Vagina (tissue), 2 donors: ENCODE data around the gene POC5.

ENCODE experiments used
- CTCF ChIP-seq, 3 experiments: fragments of 450-650 bp in 2 of 3; fragments of 200-600 bp in 1 of 3; sonication (generic) in 1 of 3; IDR thresholded peaks; one replicate each; pipeline ENCODE4 v1.5.1; 2017 to 2019; ENCODE audit warnings: antibody characterized with exemption in 3 of 3, mild to moderate bottlenecking in 2 of 3, moderate library complexity in 2 of 3
- POLR2A ChIP-seq, 2 donors: fragments of 450-650 bp; IDR thresholded peaks; one replicate each; pipeline ENCODE4 v1.6.1; 2017; ENCODE audit warnings: antibody characterized with exemption in 2 of 2, mild to moderate bottlenecking in 2 of 2, moderate library complexity in 2 of 2
- POLR2AphosphoS5 ChIP-seq, 2 donors: sonication (generic); formaldehyde crosslinking; IDR thresholded peaks; one replicate each; pipeline ENCODE4 v1.9.0; 2017; ENCODE audit warnings: antibody characterized with exemption in 2 of 2, mild to moderate bottlenecking in 2 of 2, low read depth in 1 of 2; ENCODE audit not compliant: insufficient read depth in 1 of 2

GRCh38 chr5:75632321-75632720 is 84.9 kb downstream of the POC5 start:
- TF ChIP-seq CTCF (IDR thresholded peaks at IDR 0.05), result no peak
- TF ChIP-seq POLR2AphosphoS5 (IDR thresholded peaks at IDR 0.05; ENCODE audit: insufficient read depth in 1 of 2, low read depth in 1 of 2), result no peak
- no peak for TF ChIP-seq POLR2A (IDR thresholded peaks at IDR 0.05)
